WTC11 (cell line): ENCODE data around the gene RAB32. TPM values are rescaled to one million over a fixed set of nuclear protein-coding genes. Genes with fewer than 3 reads are reported as not detected.

ENCODE experiments used
- ATAC-seq: fragments of 200-7000 bp; cut with Tn5 transposase; 2 replicates; pipeline ENCODE4 v1.10.0; 2021; ENCODE audit warnings: mild to moderate bottlenecking, moderate library complexity
- CTCF ChIA-PET: fragments of 300-600 bp; sonication (Branson Sonifier 250); formaldehyde crosslinking; loops from one replicate; lab custom pipeline; 2021; ENCODE audit warnings: antibody characterized with exemption; lab: Charles Lee
- POLR2A ChIA-PET: fragments of 350-600 bp; sonication (Branson Sonifier 250); formaldehyde crosslinking; loops from one replicate; lab custom pipeline; 2021; ENCODE audit warnings: antibody characterized with exemption; lab: Charles Lee
- DNase-seq: peaks from one replicate; pipeline ENCODE4 v3.0.0; 2021; ENCODE audit warnings: low spot score
- H3K27ac Mint-ChIP-seq: 2 replicates; pipeline ENCODE4 v1.8.0; 2021; ENCODE audit warnings: mixed read lengths
- H3K27me3 Mint-ChIP-seq: 2 replicates; pipeline ENCODE4 v1.8.0; 2021; ENCODE audit warnings: low read depth, mild to moderate bottlenecking, moderate library complexity, mixed read lengths
- H3K36me3 Mint-ChIP-seq: 2 replicates; pipeline ENCODE4 v1.8.0; 2021; ENCODE audit warnings: mixed read lengths
- H3K4me1 Mint-ChIP-seq: 2 replicates; pipeline ENCODE4 v1.8.0; 2022; ENCODE audit warnings: mixed read lengths
- H3K4me3 Mint-ChIP-seq: 2 replicates; pipeline ENCODE4 v1.8.0; 2021; ENCODE audit warnings: mild to moderate bottlenecking, moderate library complexity, mixed read lengths
- H3K9me3 Mint-ChIP-seq: 2 replicates; pipeline ENCODE4 v1.8.0; 2021; ENCODE audit warnings: mixed read lengths
- ATF1 ChIP-seq: sonication (generic); formaldehyde crosslinking; IDR thresholded peaks from 2 replicates; pipeline ENCODE4 v1.8.1; 2023; ENCODE audit warnings: mild to moderate bottlenecking, moderate library complexity, missing genetic modification reagents
- E2F4 ChIP-seq: sonication (generic); formaldehyde crosslinking; IDR thresholded peaks from 2 replicates; pipeline ENCODE4 v1.8.1; 2022; ENCODE audit warnings: low read depth, mild to moderate bottlenecking, moderate library complexity, missing genetic modification reagents, borderline replicate concordance
- E2F5 ChIP-seq: sonication (generic); formaldehyde crosslinking; IDR thresholded peaks from 2 replicates; pipeline ENCODE4 v1.8.1; 2022; ENCODE audit warnings: mild to moderate bottlenecking, moderate library complexity, missing genetic modification reagents
- EMX1 ChIP-seq: fragments of 250-450 bp; sonication (Bioruptor Pico); IDR thresholded peaks from 2 replicates; pipeline ENCODE4 v1.8.0; 2021; ENCODE audit warnings: mild to moderate bottlenecking
- FOXJ3 ChIP-seq: sonication (generic); formaldehyde crosslinking; IDR thresholded peaks from 2 replicates; pipeline ENCODE4 v1.9.0; 2021; ENCODE audit warnings: missing genetic modification reagents, mild to moderate bottlenecking, borderline replicate concordance
- HMGA2 ChIP-seq: fragments of 250-450 bp; sonication (Bioruptor Pico); IDR thresholded peaks from 2 replicates; pipeline ENCODE4 v1.4.0; 2021; ENCODE audit warnings: mild to moderate bottlenecking, moderate library complexity
- OVOL2 ChIP-seq: fragments of 250-450 bp; sonication (Bioruptor Pico); IDR thresholded peaks from 2 replicates; pipeline ENCODE4 v1.9.0; 2021; ENCODE audit warnings: mild to moderate bottlenecking, borderline replicate concordance
- PREB ChIP-seq: sonication (generic); formaldehyde crosslinking; IDR thresholded peaks from 2 replicates; pipeline ENCODE4 v1.8.1; 2022; ENCODE audit warnings: mild to moderate bottlenecking, missing genetic modification reagents, moderate library complexity, borderline replicate concordance
- SOX15 ChIP-seq: fragments of 250-450 bp; sonication (Bioruptor Pico); IDR thresholded peaks from 2 replicates; pipeline ENCODE4 v1.9.0; 2021; ENCODE audit warnings: mild to moderate bottlenecking
- ZNF121 ChIP-seq: sonication (generic); formaldehyde crosslinking; IDR thresholded peaks from 2 replicates; pipeline ENCODE4 v1.8.0; 2023; ENCODE audit warnings: missing genetic modification reagents
- ZNF138 ChIP-seq: sonication (generic); formaldehyde crosslinking; conservative IDR thresholded peaks from 2 replicates; pipeline ENCODE4 v1.8.1; 2022; ENCODE audit warnings: mild to moderate bottlenecking, moderate library complexity, missing genetic modification reagents
- ZNF219 ChIP-seq: sonication (generic); formaldehyde crosslinking; IDR thresholded peaks from 2 replicates; pipeline ENCODE4 v1.8.0; 2023; ENCODE audit warnings: missing genetic modification reagents, mild to moderate bottlenecking, borderline replicate concordance
- ZNF281 ChIP-seq: sonication (generic); formaldehyde crosslinking; IDR thresholded peaks from 2 replicates; pipeline ENCODE4 v1.8.0; 2023; ENCODE audit warnings: mild to moderate bottlenecking, missing genetic modification reagents
- ZNF671 ChIP-seq: fragments of 250-450 bp; sonication (Bioruptor Pico); IDR thresholded peaks from 2 replicates; pipeline ENCODE4 v1.8.0; 2021; ENCODE audit warnings: mild to moderate bottlenecking
- total RNA-seq: library from RNA; stranded (reverse); gene quantifications from 3 replicates; pipeline ENCODE4 v1.2.3, GENCODE V29; 2021
- TF ChIP-seq, protein P1 (sequence below): sonication (generic); formaldehyde crosslinking; IDR thresholded peaks from 2 replicates; pipeline ENCODE4 v1.8.1; 2023; ENCODE audit warnings: mild to moderate bottlenecking, missing genetic modification reagents, moderate library complexity
- TF ChIP-seq, protein P2 (sequence below): sonication (generic); formaldehyde crosslinking; IDR thresholded peaks from 2 replicates; pipeline ENCODE4 v1.8.1; 2023; ENCODE audit warnings: mild to moderate bottlenecking, missing genetic modification reagents, borderline replicate concordance
- TF ChIP-seq, protein P3 (sequence below): sonication (generic); formaldehyde crosslinking; IDR thresholded peaks from 2 replicates; pipeline ENCODE4 v1.8.1; 2023; ENCODE audit warnings: mild to moderate bottlenecking, moderate library complexity, missing genetic modification reagents

The RAB32 gene
- total RNA-seq, 1 experiment from 2014 or later: 3.9 TPM

DNA sequence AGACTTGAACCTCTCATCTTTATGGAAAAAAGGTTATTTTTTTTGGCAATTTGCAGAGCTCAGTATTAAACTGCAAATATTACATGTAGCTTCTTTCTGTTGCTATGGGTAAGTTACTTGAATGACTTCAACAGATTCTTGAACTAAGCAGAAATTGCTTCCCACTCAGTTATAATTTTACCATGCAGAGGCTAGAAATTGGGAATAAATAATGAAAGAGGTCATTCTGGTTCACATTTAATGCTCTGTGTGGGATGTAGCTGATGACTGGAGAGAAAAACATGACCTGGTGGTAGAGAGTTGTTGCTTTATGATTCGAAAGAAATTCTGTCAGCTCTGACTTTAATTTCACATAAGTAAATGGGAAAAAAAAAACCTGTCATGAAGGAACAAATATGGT is 38.3 kb downstream of the RAB32 start:
- no peaks in the 10 kb centered on the region for H3K36me3 Mint-ChIP-seq
- TF ChIP-seq ZNF281 (CRISPR knock-in tag) (no peak), ZNF219 (CRISPR knock-in tag) (no peak), E2F5 (CRISPR knock-in tag) (no peak), SOX15 (CRISPR knock-in tag) (no peak), E2F4 (CRISPR knock-in tag) (no peak), ZNF121 (no peak), ZNF671 (CRISPR knock-in tag) (no peak), ZNF138 (no peak), PREB (no peak), HMGA2 (CRISPR knock-in tag) (no peak), EMX1 (CRISPR knock-in tag) (no peak), ATF1 (no peak), FOXJ3 (no peak), OVOL2 (CRISPR knock-in tag) (no peak)
- TF ChIP-seq, protein P1, sequence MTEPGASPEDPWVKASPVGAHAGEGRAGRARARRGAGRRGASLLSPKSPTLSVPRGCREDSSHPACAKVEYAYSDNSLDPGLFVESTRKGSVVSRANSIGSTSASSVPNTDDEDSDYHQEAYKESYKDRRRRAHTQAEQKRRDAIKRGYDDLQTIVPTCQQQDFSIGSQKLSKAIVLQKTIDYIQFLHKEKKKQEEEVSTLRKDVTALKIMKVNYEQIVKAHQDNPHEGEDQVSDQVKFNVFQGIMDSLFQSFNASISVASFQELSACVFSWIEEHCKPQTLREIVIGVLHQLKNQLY (CRISPR knock-in tag): no peak
- TF ChIP-seq, protein P2, sequence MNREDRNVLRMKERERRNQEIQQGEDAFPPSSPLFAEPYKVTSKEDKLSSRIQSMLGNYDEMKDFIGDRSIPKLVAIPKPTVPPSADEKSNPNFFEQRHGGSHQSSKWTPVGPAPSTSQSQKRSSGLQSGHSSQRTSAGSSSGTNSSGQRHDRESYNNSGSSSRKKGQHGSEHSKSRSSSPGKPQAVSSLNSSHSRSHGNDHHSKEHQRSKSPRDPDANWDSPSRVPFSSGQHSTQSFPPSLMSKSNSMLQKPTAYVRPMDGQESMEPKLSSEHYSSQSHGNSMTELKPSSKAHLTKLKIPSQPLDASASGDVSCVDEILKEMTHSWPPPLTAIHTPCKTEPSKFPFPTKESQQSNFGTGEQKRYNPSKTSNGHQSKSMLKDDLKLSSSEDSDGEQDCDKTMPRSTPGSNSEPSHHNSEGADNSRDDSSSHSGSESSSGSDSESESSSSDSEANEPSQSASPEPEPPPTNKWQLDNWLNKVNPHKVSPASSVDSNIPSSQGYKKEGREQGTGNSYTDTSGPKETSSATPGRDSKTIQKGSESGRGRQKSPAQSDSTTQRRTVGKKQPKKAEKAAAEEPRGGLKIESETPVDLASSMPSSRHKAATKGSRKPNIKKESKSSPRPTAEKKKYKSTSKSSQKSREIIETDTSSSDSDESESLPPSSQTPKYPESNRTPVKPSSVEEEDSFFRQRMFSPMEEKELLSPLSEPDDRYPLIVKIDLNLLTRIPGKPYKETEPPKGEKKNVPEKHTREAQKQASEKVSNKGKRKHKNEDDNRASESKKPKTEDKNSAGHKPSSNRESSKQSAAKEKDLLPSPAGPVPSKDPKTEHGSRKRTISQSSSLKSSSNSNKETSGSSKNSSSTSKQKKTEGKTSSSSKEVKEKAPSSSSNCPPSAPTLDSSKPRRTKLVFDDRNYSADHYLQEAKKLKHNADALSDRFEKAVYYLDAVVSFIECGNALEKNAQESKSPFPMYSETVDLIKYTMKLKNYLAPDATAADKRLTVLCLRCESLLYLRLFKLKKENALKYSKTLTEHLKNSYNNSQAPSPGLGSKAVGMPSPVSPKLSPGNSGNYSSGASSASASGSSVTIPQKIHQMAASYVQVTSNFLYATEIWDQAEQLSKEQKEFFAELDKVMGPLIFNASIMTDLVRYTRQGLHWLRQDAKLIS (CRISPR knock-in tag): no peak
- TF ChIP-seq, protein P3, sequence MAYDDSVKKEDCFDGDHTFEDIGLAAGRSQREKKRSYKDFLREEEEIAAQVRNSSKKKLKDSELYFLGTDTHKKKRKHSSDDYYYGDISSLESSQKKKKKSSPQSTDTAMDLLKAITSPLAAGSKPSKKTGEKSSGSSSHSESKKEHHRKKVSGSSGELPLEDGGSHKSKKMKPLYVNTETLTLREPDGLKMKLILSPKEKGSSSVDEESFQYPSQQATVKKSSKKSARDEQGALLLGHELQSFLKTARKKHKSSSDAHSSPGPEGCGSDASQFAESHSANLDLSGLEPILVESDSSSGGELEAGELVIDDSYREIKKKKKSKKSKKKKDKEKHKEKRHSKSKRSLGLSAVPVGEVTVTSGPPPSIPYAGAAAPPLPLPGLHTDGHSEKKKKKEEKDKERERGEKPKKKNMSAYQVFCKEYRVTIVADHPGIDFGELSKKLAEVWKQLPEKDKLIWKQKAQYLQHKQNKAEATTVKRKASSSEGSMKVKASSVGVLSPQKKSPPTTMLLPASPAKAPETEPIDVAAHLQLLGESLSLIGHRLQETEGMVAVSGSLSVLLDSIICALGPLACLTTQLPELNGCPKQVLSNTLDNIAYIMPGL (CRISPR knock-in tag): no peak
- TF ChIP-seq, all 79 proteins: peak for 0
- ChIA-PET CTCF (no interaction called here), POLR2A (no interaction called here)
- ATAC-seq (no peak), DNase-seq (no peak)
- Mint-ChIP-seq H3K9me3 (no peaks in the 10 kb centered on the region), H3K4me3 (no peak overlapping the region), H3K4me1 (no peaks in the 10 kb centered on the region), H3K27ac (no peak overlapping the region), H3K27me3 (no peaks in the 10 kb centered on the region)
